Omental fat pad (tissue), 4 donors: ENCODE measurements around the gene MEGF6. TPM values are rescaled to one million over a fixed set of nuclear protein-coding genes. Genes with fewer than 3 reads are reported as not detected.
"Not testable (repeated sequence)": the region's sequence is repeated elsewhere in the genome, so short reads cannot be mapped to it uniquely, and the experiment has no call there.

Experiments
- ATAC-seq: fragments of 150-250 bp; one replicate; pipeline ENCODE4 v1.9.1; 2016; ENCODE audit warnings: mild to moderate bottlenecking, moderate library complexity; ENCODE audit not compliant: low FRiP score
- DNase-seq: peaks from one replicate; pipeline ENCODE4 v3.0.0-alpha.2; 2019; ENCODE audit warnings: low spot score
- CTCF ChIP-seq, 3 donors: fragments of 450-650 bp; IDR thresholded peaks; one replicate each; pipeline ENCODE4 v1.5.1; 2016 to 2017; ENCODE audit warnings: antibody characterized with exemption in 3 of 3, mild to moderate bottlenecking in 3 of 3, moderate library complexity in 2 of 3
- total RNA-seq, 4 donors: library from RNA; depleted of rRNA; stranded (reverse); fragments of >200 nt; gene quantifications; one replicate each; pipeline ENCODE4 v1.1.0, GENCODE V29; 2016

The MEGF6 gene
- total RNA-seq, 4 donors from 2014 or later = 13.2 to 60.1 (median 21.9) TPM

- no peak for TF ChIP-seq CTCF (IDR thresholded peaks at IDR 0.05)
- ATAC-seq = no peak
- no peak for DNase-seq
Observed at GRCh38 chr1:3584915-3585314, 26.4 kb downstream of the MEGF6 start.

- not testable (repeated sequence) for DNase-seq, ATAC-seq
Observed at GRCh38 chr1:3583751-3584150, 27.6 kb downstream of the MEGF6 start.

DNA sequence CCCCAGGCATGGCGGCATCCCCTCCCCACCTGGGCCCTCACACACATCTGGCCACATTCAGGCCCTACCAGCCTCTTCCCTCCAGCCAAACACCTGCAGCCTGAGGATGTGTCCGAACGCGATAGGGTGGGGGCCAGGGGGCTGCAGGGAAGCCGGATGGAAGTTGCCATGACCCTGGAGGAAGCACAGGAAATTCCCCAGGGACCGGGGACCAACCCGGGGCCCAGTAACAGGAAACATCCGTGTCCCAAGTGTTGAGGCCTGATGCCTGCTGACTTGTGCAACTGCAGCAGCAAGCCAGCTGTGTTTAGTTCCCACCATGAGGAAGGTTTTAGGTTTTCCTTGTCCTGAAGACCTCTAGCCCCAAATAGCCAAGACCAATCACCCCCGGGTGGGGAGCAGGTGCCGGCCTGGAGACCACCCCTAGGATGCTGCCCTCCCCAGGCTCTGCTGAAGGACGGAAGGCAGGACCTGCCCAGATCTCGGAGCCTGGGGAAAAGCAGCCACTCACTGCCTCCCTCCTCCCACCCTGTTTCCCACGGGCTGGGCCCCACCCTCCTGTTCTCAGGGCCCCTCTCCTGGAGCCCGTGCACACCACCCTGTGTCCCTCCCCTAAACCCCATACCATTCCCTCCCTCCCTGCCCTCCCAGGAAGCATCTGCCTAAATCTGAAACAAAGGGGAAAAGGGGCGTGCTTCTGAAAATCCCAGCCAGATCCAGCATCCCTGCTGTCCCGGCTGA, 29.8 kb downstream of the MEGF6 start:
- TF ChIP-seq CTCF (IDR thresholded peaks at IDR 0.05) = no peak
- DNase-seq (no peak), ATAC-seq (no peak)

- DNase-seq (no peak), ATAC-seq (no peak)
- TF ChIP-seq CTCF (IDR thresholded peaks at IDR 0.05) = no peak
Observed at GRCh38 chr1:3580231-3580630, 31.1 kb downstream of the MEGF6 start.

GRCh38 chr1:3579626-3580025, 31.7 kb downstream of the MEGF6 start:
- TF ChIP-seq CTCF (IDR thresholded peaks at IDR 0.05) = no peak
- DNase-seq = no peak
- no peak for ATAC-seq

DNA sequence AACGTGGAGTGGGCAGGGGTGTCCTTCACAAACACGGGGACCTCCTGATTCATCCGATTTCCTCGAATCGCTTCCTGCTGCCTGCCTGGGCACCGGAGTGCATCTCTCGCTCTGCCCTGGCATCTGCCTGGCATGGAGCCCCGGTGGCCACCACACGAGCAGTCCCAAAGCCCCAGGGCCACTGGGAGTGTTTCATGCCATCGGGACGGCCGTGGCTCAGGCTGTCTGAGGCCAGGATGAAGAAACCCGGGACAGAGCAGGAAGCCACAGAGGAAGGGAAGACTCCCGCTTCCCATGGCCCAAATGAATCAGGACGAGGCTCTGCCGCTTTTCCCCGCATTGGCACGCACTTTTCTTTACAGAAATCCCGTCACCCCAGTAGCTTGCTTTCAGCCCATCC, 32.4 kb downstream of the MEGF6 start:
- TF ChIP-seq CTCF (IDR thresholded peaks at IDR 0.05) = no peak
- ATAC-seq (no peak), DNase-seq (no peak)

DNA sequence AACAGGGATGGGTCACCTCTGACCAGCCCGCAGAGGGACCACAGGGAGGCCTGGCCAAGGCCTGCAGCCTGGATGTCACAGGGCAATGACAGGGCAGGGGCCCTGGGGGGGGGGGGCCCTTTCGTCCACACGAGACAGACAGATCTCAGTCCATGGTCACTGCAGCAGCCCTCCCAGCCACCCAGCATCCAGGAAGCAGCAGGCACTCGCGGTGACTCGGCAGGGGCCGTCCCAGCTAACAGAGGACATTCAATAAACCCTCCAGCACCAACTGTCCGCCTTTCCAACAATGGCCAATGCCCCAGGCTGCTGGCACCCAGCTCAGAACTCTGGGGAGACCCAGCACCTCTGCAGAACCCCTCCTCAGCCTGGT, 32.9 kb downstream of the MEGF6 start:
- TF ChIP-seq CTCF (IDR thresholded peaks at IDR 0.05) = no peak
- DNase-seq (no peak), ATAC-seq (no peak)
